GDM1 (cell line): ENCODE measurements around the gene USP14.

ENCODE experiments used
- DNase-seq: peaks from one replicate; lab custom pipeline; 2025; lab: John Stamatoyannopoulos, UW

The USP14 gene

DNA sequence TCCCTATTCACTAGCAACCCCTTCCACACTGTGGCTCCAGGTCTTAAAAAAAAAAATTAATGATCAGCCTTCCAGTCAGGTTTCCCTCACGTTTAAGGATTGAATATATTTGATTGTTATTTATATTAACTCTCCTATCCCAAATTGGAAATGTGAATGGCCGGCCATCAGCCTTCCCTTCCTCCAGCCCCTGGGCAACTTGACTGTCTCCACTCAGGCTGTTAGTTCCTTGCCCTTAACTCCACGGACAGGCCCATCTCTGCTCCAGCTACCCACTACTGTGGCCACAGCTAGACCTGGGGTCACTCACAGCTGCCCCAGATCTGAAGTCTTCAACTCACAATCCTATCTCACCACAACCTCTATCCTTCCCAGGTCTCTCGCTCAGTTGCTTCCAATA lies 69.5 kb downstream of the USP14 start:
- no peak for DNase-seq

DNA sequence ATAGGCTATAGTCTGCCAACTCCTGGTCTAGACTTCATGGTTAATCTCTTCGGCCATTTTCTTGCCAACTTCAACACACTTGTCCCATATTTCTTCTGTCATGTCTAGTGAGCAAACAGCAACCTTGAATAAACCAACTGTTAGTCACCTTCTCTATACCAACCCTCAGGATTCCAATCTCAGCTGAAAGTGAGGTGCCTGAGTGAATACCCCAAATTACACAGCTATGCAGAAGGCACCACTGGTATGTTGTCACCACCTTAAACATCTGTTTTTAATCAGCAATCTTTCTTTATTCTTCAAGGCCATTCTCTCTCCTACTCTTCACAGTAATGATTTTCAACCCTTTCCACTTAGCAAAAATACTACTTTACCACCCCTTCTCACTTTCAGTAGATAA lies 70.2 kb downstream of the USP14 start:
- DNase-seq = no peak

DNA sequence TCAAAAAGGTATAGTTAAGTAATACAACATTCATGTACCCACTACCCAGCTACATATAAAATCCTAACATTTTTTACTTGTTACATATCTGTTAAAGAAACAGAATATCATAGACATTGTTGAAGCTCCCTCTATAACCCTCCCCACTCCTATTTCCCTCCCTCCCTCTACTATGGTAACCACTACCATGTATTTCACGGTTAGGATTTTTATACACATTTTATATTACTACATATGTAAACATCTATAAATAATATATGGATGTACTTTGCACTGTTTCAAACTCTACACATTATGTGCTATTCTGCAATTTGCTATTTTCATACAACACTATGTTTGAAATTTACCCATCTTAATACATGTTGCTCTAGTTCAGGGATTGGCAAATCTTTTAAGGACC lies 73.2 kb downstream of the USP14 start:
- no peak for DNase-seq

GRCh38 chr18:240175-240574 lies 81.8 kb downstream of the USP14 start:
- DNase-seq = no peak

GRCh38 chr18:245282-245847 lies 87.0 kb downstream of the USP14 start:
- no peak for DNase-seq

DNA sequence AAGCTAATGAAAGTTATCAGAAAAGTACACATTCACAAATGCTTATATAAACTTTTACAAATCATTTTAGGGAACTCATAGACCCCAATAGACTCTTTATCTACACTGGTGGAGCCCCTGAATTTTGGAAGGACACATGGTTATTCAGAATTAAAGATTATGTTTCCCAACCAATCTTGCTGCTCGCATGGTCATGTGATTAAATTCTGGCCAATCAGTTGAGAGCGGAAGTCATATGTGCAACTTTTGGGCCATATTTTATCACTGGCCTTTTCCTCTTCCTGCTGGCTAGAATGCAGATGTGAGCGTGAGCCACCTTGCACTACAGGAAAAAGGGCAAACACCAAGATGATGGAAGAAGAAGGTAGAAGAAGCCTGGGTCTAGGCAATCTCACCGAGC lies 89.7 kb downstream of the USP14 start:
- no peak for DNase-seq

GRCh38 chr18:250685-251084 lies 92.3 kb downstream of the USP14 start:
- no peak for DNase-seq

DNA sequence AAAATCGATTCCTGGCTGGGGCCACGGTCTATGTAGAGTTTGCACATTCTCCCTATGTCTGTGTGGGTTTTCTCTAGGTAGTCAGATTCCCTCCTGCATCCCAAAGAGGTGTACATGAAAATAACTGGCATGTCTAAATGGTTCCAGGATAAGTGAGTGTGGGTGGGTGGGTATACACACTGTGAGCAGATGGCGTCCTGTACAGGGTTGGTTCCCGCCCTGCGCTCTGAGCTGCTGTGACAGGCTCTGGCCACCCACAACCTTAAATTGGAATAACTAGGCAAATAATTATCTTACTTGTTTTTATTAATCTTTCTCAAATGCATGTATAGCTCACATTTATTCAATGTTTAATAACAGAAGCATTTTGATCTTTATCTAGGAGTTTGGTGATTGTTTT lies 93.2 kb downstream of the USP14 start:
- DNase-seq = no peak

GRCh38 chr18:253121-253520 lies 94.8 kb downstream of the USP14 start:
- no peak for DNase-seq

DNA sequence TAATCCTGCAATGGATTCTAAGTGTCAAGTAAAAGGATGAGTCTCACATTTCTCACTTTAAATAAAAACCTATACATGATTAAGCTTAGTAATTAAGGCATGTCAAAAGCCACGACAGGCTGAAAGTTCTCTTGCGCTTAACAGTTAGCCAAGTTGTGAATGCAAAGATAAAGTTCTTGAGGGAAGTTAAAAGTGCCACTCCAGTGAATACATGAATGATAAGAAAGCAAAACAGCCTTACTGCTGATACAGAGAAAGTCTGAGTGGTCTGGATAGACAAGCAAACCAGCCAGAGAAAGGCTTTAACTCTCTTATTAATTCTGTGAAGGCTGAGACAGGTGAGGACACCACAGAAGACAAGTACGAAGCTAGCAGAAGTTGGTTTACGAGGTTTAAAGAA lies 96.8 kb downstream of the USP14 start:
- no peak for DNase-seq

- DNase-seq = no peak
These were observed 102.2 kb downstream of the USP14 start for GRCh38 chr18:260547-260946.

GRCh38 chr18:261398-262073 lies 103.2 kb downstream of the USP14 start:
- DNase-seq = no peak
